Transverse colon (tissue), 4 donors: ENCODE measurements around the gene SLC35B4. TPM values are rescaled to one million over a fixed set of nuclear protein-coding genes. Genes with fewer than 3 reads are reported as not detected.

ENCODE experiments used
- DNase-seq: peaks from one replicate; pipeline ENCODE4 v3.0.0-alpha.2; 2019
- H3K27ac ChIP-seq, 4 donors: fragments of 200-600 bp; sonication (generic); 2 replicates each; pipeline ENCODE4 v1.5.1; 2016 to 2018; ENCODE audit warnings: inconsistent platforms in 4 of 4
- H3K27me3 ChIP-seq: fragments of 200-600 bp; sonication (generic); 2 replicates; pipeline ENCODE4 v1.5.1; 2017; ENCODE audit warnings: inconsistent platforms
- H3K36me3 ChIP-seq, 4 donors: fragments of 200-600 bp; sonication (generic); 2 replicates each; pipeline ENCODE4 v1.5.1; 2017 to 2019; ENCODE audit warnings: inconsistent platforms in 4 of 4
- H3K4me1 ChIP-seq, 4 donors: fragments of 200-600 bp; sonication (generic); 2 replicates each; pipeline ENCODE4 v1.5.1; 2017 to 2020; ENCODE audit warnings: inconsistent platforms in 4 of 4
- H3K4me3 ChIP-seq, 4 donors: fragments of 200-600 bp; sonication (generic); 1 replicate in 1 of 4; 2 replicates in 3 of 4; pipeline versions ENCODE4 v1.5.1 to v1.6.1; 2017 to 2019; ENCODE audit warnings: inconsistent platforms in 4 of 4
- H3K9me3 ChIP-seq, 2 donors: fragments of 200-600 bp; sonication (generic); 2 replicates each; pipeline ENCODE4 v1.5.1; 2017 to 2019; ENCODE audit warnings: inconsistent platforms in 2 of 2
- CTCF ChIP-seq, 5 experiments: fragments of 200-600 bp in 3 of 5; fragments of 450-650 bp in 2 of 5; sonication (generic) in 3 of 5; IDR thresholded peaks; 1 replicate in 2 of 5; 2 replicates in 3 of 5; pipeline ENCODE4 v1.5.1; 2016 to 2017; ENCODE audit warnings: antibody characterized with exemption in 5 of 5, inconsistent platforms in 3 of 5, mild to moderate bottlenecking in 2 of 5, moderate library complexity in 1 of 5
- EP300 ChIP-seq: sonication (generic); formaldehyde crosslinking; IDR thresholded peaks from one replicate; pipeline ENCODE4 v1.6.1; 2017; ENCODE audit warnings: antibody characterized with exemption, low read depth
- POLR2A ChIP-seq: fragments of 450-650 bp; IDR thresholded peaks from one replicate; pipeline ENCODE4 v1.6.1; 2016; ENCODE audit warnings: antibody characterized with exemption, mild to moderate bottlenecking, moderate library complexity
- POLR2AphosphoS5 ChIP-seq, 3 donors: sonication (generic); formaldehyde crosslinking; IDR thresholded peaks; one replicate each; pipeline ENCODE4 v1.6.1; 2016; ENCODE audit warnings: antibody characterized with exemption in 3 of 3
- WGBS, 2 donors: methylation state at CpG; one replicate each; pipeline ENCODE4 v1.1.5; 2018; ENCODE audit warnings: low coverage in 1 of 2; 5-methylcytosine and 5-hydroxymethylcytosine counted together
- in situ Hi-C, 4 donors: fragments of 200-750 bp; cut with MboI; loops; one replicate each; pipeline versions ENCODE4 v1.15.0 to v1.15.1; 2017; ENCODE audit warnings: low sequenced_read_pairs in 3 of 4, low pct_ligation_motif_present in 1 of 4, low pct_unique_long_range_greater_than_20kb in 1 of 4
- intact Hi-C: fragments of 100-400 bp; cut with DNase I; formaldehyde crosslinking; loops from one replicate; pipeline ENCODE4 v1.15.1; 2023; ENCODE audit warnings: low total_unique reads
- total RNA-seq, 4 donors: library from RNA; depleted of rRNA; stranded (reverse); fragments of >200 nt; gene quantifications; one replicate each; pipeline ENCODE4 v1.1.0, GENCODE V29; 2016

The SLC35B4 gene
- total RNA-seq, 4 donors from 2014 or later, result 3.6 to 13.5 (median 5.7) TPM

- in situ Hi-C loops (no loop called here), intact Hi-C loops (no loop called here)
- DNase-seq, result no peak
- Histone ChIP-seq H3K27ac (peak overlapping the region; percentile 84 to 89 (median 86)), H3K27me3 (no peaks in the 10 kb centered on the region), H3K36me3 (no peaks in the 10 kb centered on the region), H3K9me3 (no peaks in the 10 kb centered on the region), H3K4me1 (peaks cover 4 to 37% (median 11%) of the 10 kb centered on the region in 4 donors), H3K4me3 (peak overlapping the region in 3 of 4 donors; percentile 84 to 88 (median 86))
- TF ChIP-seq EP300 (no peak), POLR2A (no peak), CTCF (IDR thresholded peaks at IDR 0.05) (no peak), POLR2AphosphoS5 (IDR thresholded peaks at IDR 0.05) (no peak)
- WGBS, 2 donors, result 67 to 77% methylated on average over 6 to 7 of the region's 7 CpGs
Observed at GRCh38 chr7:134317434-134317833, 704 bp upstream of the SLC35B4 start.

DNA sequence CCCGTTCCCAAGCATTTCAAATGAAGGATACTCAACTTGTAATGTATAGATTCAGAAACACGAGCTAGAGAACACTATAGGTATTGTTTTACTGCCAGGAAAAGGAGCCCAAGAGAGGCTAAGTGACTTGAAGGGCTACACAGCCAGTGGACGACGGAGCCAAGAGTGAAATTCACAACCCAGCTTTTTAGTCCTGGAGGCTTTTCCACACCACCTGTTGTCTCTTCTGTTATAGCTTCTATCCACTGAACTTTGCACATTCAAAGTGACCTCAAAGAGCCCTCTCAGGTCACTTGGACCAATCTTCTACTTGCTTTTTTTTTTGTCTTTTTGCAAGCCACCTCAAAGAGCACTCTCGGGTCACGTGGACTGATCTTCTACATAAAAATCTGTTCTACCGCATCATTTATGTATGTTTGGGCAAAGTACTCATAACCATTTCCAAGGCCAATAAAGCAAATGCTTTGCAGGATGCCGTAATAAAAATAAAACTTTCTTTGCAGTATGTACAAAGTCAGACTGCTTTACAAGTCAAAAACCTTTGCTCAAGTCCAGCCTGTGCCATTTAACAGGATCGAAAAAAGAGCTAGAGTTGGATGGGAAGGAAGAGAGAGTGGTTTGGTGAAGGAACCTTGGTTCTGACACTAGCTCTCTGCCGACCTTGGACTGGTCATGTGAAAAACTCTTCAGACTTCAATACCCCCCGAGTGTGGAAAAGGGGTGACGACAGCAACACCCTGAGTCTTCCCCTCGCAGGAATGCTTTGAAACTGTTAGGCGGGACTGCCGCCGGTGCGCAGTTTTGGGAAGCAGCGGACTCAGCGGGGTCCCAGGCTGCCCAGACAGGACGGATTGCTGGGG is 821 bp downstream of the SLC35B4 start:
- Histone ChIP-seq H3K4me3 (peak overlapping the region; percentile 84 to 89 (median 87)), H3K36me3 (no peaks in the 10 kb centered on the region), H3K27ac (peak overlapping the region; percentile 84 to 89 (median 86)), H3K4me1 (peaks cover 4 to 37% (median 11%) of the 10 kb centered on the region in 4 donors), H3K27me3 (no peaks in the 10 kb centered on the region), H3K9me3 (no peaks in the 10 kb centered on the region)
- TF ChIP-seq CTCF (IDR thresholded peaks at IDR 0.05) (no peak), POLR2A (no peak), EP300 (no peak), POLR2AphosphoS5 (IDR thresholded peaks at IDR 0.05) (no peak)
- DNase-seq, result no peak
- intact Hi-C loops (no loop called here), in situ Hi-C loops (no loop called here)
- WGBS, 2 donors, result 20 to 39% methylated on average over 7 to 20 of the region's 20 CpGs

GRCh38 chr7:134313543-134313942 is 3.2 kb downstream of the SLC35B4 start:
- Histone ChIP-seq H3K4me1 (peaks cover 4 to 37% (median 11%) of the 10 kb centered on the region in 4 donors), H3K4me3 (no peak overlapping the region), H3K27me3 (no peaks in the 10 kb centered on the region), H3K27ac (no peak overlapping the region), H3K36me3 (no peaks in the 10 kb centered on the region), H3K9me3 (no peaks in the 10 kb centered on the region)
- 70 to 87% methylated on average over 1 of the region's 1 CpG for WGBS, 2 donors
- peak; percentile 19 for DNase-seq
- intact Hi-C loops, result no loop called here
- in situ Hi-C loops, result no loop called here
- no peak for TF ChIP-seq CTCF (IDR thresholded peaks at IDR 0.05)
- TF ChIP-seq POLR2AphosphoS5 (IDR thresholded peaks at IDR 0.05), result peak in 1 of 3 donors; percentile 17

DNA sequence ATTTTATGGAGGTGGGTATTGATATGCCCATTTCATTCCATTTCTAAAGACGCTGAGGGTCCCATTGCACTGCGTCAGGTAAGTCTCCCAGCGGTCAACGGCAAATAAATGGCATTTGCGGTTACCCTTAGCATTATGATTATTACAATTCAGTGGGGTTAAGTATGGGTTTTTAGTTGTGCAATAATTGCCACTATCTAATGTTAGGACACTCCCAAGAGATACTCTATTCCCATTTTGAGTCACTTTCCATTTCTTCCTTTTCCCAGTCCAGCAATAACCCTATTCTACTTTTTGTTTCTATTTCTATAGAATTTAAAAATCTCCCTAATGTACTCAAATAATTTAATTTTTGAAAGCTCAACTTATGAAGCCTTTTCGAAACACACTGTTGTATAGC is 4.0 kb downstream of the SLC35B4 start:
- no peak for TF ChIP-seq POLR2A
- no peak for TF ChIP-seq EP300
- TF ChIP-seq CTCF (IDR thresholded peaks at IDR 0.05), result no peak
- no peak for TF ChIP-seq POLR2AphosphoS5 (IDR thresholded peaks at IDR 0.05)
- Histone ChIP-seq H3K27ac (no peak overlapping the region), H3K4me1 (peaks cover 4 to 37% (median 11%) of the 10 kb centered on the region in 4 donors), H3K9me3 (no peaks in the 10 kb centered on the region), H3K4me3 (no peak overlapping the region), H3K27me3 (no peaks in the 10 kb centered on the region), H3K36me3 (no peaks in the 10 kb centered on the region)
- in situ Hi-C loops (no loop called here), intact Hi-C loops (no loop called here)
- 89 to 92% methylated on average over 6 of the region's 6 CpGs for WGBS, 2 donors
- DNase-seq, result no peak
